ENCODE data around the gene MYO3A. TPM values are rescaled to one million over a fixed set of nuclear protein-coding genes. Genes with fewer than 3 reads are reported as not detected.
A peak's percentile ranks its signal among the peaks of the same experiment; 100 is the strongest.

Gene MYO3A
- total RNA-seq (1 to 10 TPM in 1 of 2 donors, under 1 TPM in 1; 0.21 to 1.0 TPM), polyA plus RNA-seq (ENCODE audit: insufficient read length in 6 of 6) (1 to 10 TPM; 2.6 to 3.9 (median 3.6) TPM)
- long read RNA-seq, donor 1: 0 reads
- long read RNA-seq, donor 2: 0 reads
- long read RNA-seq, donor 3: 0 reads
- long read RNA-seq, donor 4: 0 reads
- long read RNA-seq, donor 5: 0 reads
- long read RNA-seq, donor 6: 0 reads
- long read RNA-seq, donor 7: 0 reads
- long read RNA-seq, donor 8: 0 reads
- long read RNA-seq, donor 9: 0 reads
- long read RNA-seq, donor 10: 0 reads
- long read RNA-seq, donor 11: 0 reads
- long read RNA-seq, donor 12: 0 reads

GRCh38 chr10:25933653-25934608, at the start of gene MYO3A:
TSS of gene MYO3A (plus strand) at chr10:25934229. CDS start at chr10:25952111, 17,882 bp downstream.
- Histone ChIP-seq H3K27ac (no peak within 1 kb of the TSS), H3K27me3 (peaks cover 18 to 52% of the 10 kb centered on the region in 2 donors), H3K9me3 (no peaks in the 10 kb centered on the region), H3K4me3 (peak within 1 kb of the TSS; percentile 28 to 29), H3K36me3 (no peaks in the 10 kb centered on the region), H3K4me1 (no peaks in the 10 kb centered on the region)
- ATAC-seq: peak; percentile 64
- no peak for TF ChIP-seq CTCF (IDR thresholded peaks at IDR 0.05)
- DNase-seq: peak in 3 of 4 donors; percentile 6 to 76 (median 22)
- intact Hi-C loops (cut with DNase I): no loop called here

- no peak overlapping the region for H3K27ac ChIP-seq
- ATAC-seq: no peak
These were observed 45.4 kb upstream of the MYO3A start for GRCh38 chr10:25888627-25889026.

GRCh38 chr10:25890995-25891394, 43.0 kb upstream of the MYO3A start:
- no peak for ATAC-seq
- DNase-seq: no peak

More at GRCh38 chr10:25888627-25889026, 45.4 kb upstream of the MYO3A start:
- peaks cover 0 to 2% of the 10 kb centered on the region in 2 donors for H3K9me3 ChIP-seq
- H3K4me1 ChIP-seq: no peaks in the 10 kb centered on the region
- no peaks in the 10 kb centered on the region for H3K36me3 ChIP-seq
- no peaks in the 10 kb centered on the region for H3K27me3 ChIP-seq
- intact Hi-C loops (cut with DNase I): no loop called here
- no peak for DNase-seq
- TF ChIP-seq CTCF (IDR thresholded peaks at IDR 0.05): no peak
- no peak overlapping the region for H3K4me3 ChIP-seq

GRCh38 chr10:25895856-25896255, 38.2 kb upstream of the MYO3A start:
- no peaks in the 10 kb centered on the region for H3K4me1 ChIP-seq
- intact Hi-C loops (cut with DNase I): no loop called here
- H3K27me3 ChIP-seq: no peaks in the 10 kb centered on the region
- H3K9me3 ChIP-seq: peaks cover 0 to 2% of the 10 kb centered on the region in 2 donors
- ATAC-seq (no peak), DNase-seq (no peak)
- H3K36me3 ChIP-seq: no peaks in the 10 kb centered on the region
- H3K27ac ChIP-seq: no peak overlapping the region
- H3K4me3 ChIP-seq: no peak overlapping the region
- TF ChIP-seq CTCF (IDR thresholded peaks at IDR 0.05): no peak

More at GRCh38 chr10:25890995-25891394, 43.0 kb upstream of the MYO3A start:
- Histone ChIP-seq H3K27me3 (no peaks in the 10 kb centered on the region), H3K36me3 (no peaks in the 10 kb centered on the region), H3K27ac (no peak overlapping the region), H3K9me3 (peaks cover 0 to 2% of the 10 kb centered on the region in 2 donors), H3K4me3 (no peak overlapping the region), H3K4me1 (no peaks in the 10 kb centered on the region)
- intact Hi-C loops (cut with DNase I): no loop called here
- no peak for TF ChIP-seq CTCF (IDR thresholded peaks at IDR 0.05)

- DNase-seq (no peak), ATAC-seq (no peak)
- TF ChIP-seq CTCF (IDR thresholded peaks at IDR 0.05): no peak
- no peaks in the 10 kb centered on the region for H3K27me3 ChIP-seq
- H3K27ac ChIP-seq: no peak overlapping the region
- H3K4me3 ChIP-seq: no peak overlapping the region
- intact Hi-C loops (cut with DNase I): no loop called here
- H3K4me1 ChIP-seq: no peaks in the 10 kb centered on the region
- no peaks in the 10 kb centered on the region for H3K36me3 ChIP-seq
- H3K9me3 ChIP-seq: peaks cover 0 to 2% of the 10 kb centered on the region in 2 donors
These were observed 37.6 kb upstream of the MYO3A start for GRCh38 chr10:25896421-25896820.

All from left lung (tissue), 14 donors.